GM21381 (cell line): ENCODE measurements around the gene MUSTN1.

Experiments
- ATAC-seq: cut with Tn5 transposase; IDR thresholded peaks from one replicate; pipeline ENCODE4 v1.9.1; 2021; ENCODE audit warnings: mild to moderate bottlenecking, moderate library complexity; ENCODE audit not compliant: unreplicated experiment

Gene MUSTN1

DNA sequence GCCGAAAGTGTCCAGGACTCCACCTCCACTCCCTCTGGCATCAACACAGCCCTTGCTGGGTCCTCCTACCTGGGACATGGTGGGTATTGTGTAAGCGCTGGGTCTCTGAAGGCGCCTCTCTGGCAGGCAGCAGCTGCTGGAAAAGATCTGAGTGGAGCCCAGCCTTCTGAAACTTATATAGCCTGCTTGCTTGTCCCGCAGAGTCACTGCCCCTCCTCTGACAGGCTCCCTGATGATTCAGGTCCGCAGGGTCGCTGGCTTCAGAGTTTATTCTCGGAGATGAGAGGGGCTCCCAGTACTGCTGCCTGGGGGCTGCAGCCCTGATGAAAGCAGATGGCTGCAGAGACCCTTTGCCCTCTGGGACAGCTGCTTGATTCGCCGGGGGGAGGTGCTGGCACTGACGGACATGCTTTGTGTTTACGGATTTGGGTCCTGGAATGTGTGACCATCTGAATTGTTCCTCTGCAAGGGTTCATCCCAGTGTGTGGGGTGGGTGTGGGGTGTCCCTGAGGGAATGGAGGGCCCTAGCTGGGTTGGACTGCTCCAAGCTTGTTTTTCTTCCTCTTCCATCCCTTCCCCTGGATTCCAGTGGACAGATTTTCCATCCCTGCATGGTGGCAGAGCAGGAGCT is at the start of gene MUSTN1:
TSS of gene MUSTN1 (minus strand) at position 149 of the 631 bp plus-strand sequence. CDS start at position 78, 71 bp downstream.
- ATAC-seq = no peak

DNA sequence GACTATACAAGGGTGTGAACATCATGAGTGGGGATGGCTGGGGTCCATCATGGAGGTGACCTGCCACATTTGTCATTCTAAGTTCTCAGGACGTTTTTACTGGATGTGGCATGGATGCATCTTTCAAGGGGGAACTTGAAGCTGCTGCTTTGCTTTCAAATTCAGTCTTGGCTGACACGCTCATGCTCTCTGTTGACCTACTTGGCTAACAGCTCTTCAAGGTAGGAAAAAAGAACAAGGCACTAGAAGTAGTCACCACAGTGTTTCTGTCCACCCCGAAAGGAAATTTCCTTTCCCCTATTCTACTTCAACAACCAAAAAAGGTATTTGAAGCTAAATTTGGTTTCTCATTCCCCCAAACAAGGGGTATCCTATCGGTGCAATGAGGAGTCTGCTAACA is 47.6 kb upstream of the MUSTN1 start:
- ATAC-seq = no peak

DNA sequence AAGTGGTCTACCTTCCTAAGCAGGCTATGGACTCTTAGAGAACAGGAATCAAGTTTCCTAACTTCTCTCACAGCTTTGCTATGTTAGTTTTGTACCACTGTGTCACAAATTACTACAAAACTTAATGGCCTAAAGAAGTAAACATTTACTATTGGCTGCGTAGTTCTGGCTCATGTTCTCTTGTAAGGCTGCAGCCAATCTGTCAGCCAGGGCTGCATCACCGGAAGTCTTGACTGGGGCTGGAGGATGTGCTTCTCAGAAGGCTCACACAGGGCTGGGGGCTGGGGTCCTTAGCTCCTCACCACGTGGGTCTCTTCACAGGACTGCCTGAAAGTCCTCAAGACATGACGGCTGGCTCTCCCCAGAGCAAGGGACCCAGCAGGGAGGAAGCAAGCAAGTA is 47.1 kb upstream of the MUSTN1 start:
- no peak for ATAC-seq

DNA sequence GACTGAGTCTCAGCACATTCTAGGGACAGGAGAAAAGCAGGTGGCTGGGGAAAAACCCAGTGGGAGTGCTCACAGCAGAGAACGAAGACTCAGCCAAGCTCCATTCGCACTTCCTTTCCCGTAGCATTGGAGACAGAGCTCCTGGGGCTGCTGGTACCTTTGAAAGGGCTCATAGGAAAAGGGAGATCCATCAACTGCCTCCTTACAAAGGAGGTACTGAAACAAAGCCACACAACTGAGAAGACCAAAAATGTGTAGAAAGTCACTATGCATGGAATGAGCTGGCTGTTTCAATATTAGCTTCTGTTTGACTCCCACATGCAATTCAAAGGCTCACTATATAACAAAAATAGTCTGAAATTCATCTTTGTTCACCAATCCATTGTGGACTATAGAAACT is 45.7 kb upstream of the MUSTN1 start:
- ATAC-seq = no peak

DNA sequence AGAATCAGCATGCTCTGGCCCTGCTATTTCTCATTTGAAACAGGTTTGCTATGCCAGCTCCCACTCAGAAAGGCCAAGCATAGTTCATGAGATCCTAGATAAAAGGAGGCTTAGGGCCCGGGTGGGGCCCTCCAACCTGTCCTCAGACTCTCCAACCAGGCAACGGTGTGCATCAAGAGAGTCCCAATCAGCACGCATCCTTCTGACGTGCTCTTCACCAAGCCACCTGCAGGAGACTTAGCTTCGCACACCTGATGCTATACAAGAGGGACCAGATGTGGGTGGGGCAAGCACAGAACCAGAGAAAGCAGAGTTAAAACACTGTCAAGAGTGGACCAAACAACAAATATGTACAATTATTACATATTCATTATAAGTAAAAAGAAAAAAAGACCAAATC is 45.2 kb upstream of the MUSTN1 start:
- no peak for ATAC-seq

DNA sequence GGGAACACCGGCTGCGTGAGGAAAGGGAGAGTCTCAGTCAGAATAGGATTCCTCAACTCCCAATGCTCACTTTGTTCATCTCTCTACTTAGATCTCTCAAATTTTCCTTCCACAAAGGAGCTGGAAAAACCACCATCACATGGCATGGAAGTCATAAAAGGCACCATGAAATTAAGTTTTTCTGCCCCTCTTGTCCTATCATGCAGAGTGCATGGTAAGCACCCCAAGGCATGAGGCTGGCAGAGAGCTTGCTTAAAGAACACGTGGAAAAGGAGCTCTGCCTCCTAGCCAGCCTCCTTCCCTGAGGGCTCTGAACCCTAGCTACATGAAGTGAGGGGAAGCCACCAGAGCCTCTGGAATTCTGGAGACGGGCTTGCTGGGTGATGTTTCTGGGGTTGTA is 44.8 kb upstream of the MUSTN1 start:
- no peak for ATAC-seq

DNA sequence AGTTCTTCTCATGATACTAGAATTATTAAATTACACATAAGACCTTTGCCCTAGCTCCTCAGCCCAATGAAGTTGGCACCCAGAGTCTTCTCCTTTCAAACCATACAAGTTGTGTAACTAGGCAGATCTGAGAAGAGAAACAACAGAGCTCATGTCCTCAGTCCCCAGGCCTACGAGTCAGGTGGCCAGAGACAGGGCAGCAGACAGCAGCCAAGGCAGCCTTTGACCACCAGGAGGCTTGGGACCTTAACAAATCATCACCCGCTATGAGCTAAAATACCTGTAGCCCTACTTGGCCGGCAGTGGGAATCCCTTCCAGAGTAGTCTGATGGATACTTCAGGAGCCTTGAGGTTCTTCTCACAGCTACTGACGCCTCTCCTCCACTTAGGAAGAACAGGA is 44.3 kb upstream of the MUSTN1 start:
- no peak for ATAC-seq

DNA sequence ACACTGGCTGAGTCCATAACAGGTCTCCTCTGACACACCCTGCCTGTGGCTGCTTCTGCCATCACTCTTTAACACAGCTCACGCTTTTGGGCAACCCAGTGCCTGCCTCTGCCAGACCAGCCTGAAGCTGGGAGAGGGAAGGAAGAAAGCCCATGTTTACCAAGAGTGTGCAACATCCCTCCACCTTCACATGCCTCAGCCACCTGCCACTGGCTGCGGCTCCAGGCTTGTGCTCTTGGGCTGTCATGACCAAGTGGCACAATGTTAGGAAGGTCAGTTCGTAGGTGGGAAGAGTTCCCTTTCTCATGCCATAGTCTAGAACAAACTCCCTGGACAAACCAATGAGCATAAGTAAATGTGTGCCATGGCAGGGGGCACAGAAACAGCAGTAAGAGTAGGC is 42.3 kb upstream of the MUSTN1 start:
- no peak for ATAC-seq

DNA sequence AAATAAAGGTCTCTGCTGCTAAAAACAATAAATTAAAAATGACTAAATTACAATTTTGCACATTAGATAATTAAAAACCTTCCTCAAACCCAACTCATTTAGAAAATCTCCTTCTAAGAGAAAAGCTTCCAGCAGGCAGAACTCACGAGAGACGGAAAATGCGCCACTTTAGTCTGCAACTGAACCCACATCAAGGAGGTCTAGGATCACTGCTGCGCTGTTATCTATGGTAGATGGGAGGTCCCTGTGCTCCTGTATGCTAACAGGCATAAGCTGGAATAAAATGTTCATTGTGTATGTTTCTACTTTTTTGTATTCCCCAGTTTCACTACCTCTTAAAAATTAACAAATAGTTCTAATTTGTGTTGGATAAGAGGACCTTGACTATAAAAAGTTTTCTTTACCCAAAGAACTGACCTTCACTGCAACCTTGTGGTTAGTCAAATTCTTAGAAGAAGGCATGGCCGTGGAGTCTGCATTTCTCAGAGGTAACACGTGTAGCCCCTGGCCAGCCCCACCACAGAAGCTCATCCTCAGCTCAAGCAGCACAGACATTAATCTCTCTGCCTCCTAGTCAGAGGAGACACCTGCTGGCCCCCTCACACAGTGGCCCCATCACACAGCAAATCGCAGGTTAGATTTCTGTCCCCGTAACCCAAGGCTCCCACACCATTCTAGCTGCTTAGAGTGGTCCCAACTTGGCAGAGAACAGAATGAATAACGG is 40.2 kb upstream of the MUSTN1 start:
- no peak for ATAC-seq

DNA sequence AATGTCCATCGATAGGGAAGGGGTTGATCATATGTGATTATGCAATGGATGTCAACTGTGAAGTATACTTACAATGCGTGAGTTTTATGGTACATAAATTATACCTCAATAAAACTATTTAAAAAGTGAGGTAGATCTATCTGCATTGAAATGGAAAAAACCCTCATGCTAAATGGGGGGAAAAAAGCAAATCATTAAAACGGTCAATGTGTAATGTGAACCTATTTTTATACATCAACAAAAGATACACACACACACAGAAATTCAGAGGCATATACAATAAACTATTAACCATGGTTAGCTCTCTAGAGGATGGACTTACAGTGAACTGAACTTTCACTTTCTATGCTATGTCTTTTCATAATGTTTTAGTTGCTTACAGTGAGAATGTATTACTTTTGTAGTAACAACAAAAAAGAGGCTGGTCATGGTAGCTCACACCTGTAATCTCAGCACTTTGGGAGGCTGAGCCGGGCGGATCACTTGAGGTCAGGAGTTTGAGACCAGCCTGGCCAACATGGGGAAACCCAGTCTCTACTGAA is 39.4 kb upstream of the MUSTN1 start:
- ATAC-seq = peak; percentile 55

DNA sequence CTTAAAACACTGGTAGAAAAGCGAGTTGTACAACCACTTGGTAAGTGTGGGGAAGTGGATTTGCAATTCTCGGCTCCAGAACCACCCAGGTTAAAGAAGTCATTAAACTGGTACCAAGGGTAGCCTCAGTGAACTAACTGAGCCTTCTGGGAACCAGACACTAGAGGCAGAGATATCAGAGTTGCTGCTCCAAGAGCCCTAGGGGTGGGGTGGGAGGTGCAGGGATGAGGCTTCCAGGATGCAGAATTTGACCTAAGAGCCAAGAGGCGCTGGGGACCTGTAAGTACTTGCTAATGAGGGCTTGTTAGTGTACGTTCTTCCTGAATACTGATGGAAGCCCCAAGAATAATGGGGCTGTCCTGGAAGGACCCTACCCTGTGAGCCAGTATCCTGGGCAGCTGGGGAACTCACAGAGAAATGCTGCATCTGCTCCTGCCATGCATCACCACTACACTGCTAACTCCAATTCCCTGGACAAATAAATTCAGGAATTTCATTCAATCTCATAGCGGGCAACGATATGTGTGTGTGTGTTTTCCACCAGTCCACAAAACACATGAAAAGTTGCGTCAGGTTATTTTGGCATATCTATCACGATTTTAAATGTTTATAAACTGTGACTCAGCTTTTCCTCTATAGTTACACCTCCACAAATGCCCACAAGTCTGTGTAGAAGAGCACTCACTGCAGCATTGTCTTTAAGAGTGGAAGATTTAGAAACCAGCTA is 38.8 kb upstream of the MUSTN1 start:
- no peak for ATAC-seq

DNA sequence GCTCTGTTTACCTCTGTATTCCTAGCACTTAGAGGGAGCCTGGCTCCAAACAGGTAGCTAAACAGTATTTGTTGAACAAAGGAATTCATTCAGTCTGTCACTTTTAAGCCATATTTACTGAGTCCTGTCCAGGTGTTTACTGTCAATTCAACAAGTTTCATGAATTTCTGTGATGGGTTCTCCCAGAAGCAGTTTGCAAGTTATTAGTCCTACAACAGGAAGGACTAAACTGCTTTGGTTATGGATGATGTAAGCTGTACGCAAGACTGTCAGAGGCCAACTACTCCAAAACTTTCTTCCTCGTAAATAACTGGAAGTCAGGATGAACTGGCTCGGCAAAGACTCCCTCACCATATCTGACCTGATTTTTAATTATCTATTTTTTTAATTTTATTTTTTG is 37.4 kb upstream of the MUSTN1 start:
- no peak for ATAC-seq

DNA sequence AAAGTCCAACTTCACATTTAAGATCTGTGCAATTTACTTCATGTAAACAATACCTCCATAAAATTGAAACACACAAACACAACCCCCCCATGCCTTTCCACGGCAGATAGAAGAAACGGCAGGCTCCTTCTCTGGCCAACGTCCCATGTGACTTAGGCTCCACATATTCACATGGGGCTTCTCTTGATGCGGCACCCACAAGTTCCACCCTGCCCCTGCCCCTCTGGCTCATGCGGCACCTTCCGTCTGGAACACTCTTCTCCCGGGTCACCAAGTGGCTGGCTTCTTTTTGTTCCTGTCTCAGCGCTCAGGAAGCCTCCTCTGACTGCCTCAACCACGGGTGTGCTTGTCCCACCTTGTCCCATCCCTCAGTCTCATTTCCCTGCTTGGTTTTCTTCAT is 36.9 kb upstream of the MUSTN1 start:
- no peak for ATAC-seq

DNA sequence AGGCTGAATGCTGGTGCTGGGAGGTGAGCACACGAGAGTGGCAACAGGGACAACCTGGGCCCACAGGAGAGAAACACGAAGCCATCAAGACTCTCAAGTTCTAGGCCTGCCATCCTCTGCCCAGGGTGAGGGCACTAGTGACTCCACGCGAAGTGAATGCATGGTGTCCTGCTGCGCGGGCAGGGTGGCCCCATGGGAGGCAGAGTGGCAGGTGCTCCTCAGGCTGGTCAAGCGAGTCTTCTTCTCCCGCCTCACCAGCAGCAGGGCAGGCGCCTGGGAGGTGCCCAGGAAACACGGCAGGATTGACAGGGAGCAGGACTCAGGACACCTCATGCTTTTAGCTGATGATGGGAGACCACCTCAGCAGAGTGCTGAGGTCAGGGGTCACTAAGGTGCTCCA is 35.7 kb upstream of the MUSTN1 start:
- no peak for ATAC-seq

DNA sequence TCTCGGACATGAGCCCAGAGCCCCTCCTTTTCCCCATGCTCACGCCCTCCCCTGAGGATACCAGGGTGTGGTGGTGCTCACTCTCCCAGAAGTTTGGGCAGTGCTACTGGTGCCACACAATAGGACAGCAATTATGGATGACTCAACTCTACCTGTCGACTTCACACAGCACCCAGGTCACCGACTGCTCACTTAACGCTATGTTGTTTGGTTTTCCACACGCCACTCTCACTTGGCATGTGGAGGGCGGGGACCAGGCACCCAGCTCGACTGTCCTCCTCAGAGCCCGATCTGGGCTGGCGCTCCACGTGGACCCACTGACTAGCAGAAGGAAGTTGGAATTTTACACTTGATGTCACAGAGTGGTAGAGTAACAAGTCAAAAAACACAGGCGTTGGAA is 31.6 kb upstream of the MUSTN1 start:
- no peak for ATAC-seq

DNA sequence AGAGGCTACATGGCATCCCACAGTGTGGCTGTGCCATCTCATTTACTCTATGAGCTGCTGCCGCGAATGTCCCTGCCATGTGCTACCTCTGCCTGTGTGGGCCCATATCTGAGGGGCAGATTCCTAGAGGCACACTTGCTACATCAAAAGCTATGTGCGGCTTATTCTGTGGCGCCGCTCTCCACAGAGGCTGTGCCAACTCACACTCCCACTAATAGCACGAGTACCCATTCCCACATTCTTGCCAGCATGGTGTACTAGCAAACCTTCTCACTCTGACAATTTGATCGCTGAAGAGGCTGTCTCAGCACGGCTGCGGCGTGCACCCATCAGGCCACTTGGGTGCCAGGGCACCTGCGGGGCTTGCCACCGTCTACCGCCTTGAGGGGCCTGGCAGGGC is 31.2 kb upstream of the MUSTN1 start:
- ATAC-seq = no peak

DNA sequence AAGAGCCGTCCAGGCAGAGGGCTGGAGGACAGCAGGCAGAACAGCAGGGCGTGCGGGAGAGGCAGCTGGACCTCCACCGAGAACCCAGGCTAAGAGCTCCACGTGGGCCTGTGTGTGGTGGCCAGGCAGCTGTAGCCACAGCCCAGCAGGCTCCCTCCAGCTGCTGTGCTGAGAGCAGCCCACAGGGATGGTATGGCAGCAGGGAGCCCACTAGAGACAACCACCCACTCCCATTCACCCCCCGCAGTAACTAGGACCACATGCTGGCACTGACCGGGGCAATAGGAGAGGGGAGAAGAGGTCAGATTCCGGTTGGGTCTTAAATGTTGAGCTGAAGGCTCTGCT is 25.6 kb upstream of the MUSTN1 start:
- no peak for ATAC-seq

DNA sequence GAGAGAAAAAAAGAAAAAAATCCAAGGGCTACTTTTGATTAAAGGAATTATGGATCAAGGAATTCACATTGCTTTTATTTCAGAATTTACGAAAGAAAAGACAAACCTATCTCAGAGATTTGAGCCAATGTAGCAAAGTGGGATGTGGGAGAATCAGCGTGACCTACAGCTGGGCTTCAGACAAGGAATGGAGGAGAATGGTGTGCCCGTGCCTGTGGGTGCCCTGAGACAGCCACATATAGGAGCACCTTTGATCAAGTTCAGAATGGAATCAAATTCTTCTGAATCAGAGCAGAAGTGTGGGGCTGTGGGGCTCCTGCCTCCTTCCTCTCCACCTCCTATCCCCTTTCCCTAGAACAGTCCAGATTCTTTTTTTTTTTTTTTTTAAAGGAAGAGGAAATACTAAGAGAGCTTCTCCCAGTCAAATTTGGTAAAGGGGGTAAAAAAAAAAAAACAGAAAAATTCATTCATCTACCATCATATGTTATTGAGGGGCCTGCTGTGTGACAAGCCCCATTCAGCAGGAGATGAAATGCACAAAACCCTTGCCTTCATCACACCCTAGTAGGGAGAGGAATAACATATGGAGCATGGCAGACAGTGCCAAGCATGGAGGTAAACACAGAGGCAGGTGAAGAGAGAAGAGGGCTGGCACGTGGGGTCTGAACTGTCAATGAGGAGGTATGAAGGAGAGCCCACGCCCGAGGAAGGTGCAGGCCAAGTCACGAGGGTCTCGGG is 25.0 kb upstream of the MUSTN1 start:
- no peak for ATAC-seq

DNA sequence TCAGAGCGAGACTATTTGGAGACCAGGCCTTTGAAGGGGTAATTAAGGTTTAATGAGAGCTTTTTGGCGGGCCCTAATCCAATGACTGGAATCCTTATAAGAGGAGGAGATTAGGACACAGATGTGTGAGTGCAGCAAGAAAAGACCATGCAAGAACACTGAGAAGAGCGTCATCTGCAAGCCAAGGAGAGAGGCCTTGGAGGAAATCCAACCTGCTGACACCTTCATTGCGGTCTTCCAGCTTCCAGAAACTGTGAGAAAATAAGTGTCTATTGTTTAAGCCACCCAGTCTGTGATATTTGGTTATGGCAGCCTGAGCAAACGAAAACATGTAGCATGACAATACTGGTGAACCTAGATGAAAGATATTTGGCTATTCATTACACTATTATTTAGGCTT is 23.0 kb upstream of the MUSTN1 start:
- ATAC-seq = no peak

DNA sequence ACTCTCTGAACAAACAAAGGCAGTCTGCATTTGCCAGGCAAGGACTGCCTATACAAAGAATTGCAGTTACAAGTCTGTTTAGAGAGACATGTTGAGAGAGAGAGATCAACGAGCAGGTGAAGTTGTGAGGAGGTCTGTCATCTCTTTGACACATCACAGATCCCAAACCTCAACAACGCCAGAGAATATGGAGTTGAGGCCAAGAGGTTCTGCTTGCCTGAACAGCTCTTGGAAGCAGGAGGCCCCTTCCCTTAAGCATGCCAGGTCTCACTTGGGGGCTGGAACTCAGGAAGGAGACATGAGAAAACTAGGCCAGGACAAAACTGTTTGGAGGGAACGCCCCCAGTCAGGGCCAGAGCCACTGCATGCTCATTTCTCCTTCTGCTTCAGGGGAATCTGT is 22.3 kb upstream of the MUSTN1 start:
- ATAC-seq = no peak

DNA sequence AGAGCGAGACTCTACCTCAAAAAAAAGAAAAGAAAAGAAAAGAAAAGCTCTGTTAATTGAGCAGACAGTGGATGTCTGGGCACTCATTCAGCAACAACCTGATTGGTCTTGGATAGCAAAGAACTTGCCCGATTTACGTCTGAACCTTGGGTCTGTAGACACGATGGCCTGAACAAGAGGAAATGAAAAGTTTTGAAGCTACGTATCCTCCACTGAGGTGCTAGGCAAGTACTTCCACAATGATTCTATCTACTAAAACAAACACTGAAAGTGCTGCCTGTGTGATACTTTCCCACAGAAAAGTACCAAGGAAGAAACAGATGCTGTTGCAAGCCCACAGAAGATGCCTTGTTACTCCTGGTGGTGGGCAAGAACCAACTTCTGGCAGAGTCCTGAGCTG is 21.8 kb upstream of the MUSTN1 start:
- ATAC-seq = no peak
